Spinal cord (tissue), 10 donors: ENCODE data around the gene TPSB2. TPM values are rescaled to one million over a fixed set of nuclear protein-coding genes. Genes with fewer than 3 reads are reported as not detected.
A peak's percentile ranks its signal among the peaks of the same experiment; 100 is the strongest.
"Not testable (repeated sequence)": the region's sequence is repeated elsewhere in the genome, so short reads cannot be mapped to it uniquely, and the experiment has no call there.

Experiments used
- DNase-seq, 6 donors: peaks; one replicate each; pipeline versions ENCODE4 v3.0.0 to v3.0.0-alpha.2; 2013 to 2015; ENCODE audit warnings: low spot score in 6 of 6, low read depth in 4 of 6
- H3K27ac ChIP-seq: one replicate; pipeline ENCODE4 v1.5.1; 2013; ENCODE audit warnings: low read depth, low read length, control low read depth
- H3K27me3 ChIP-seq: one replicate; pipeline ENCODE4 v1.6.1; 2013; ENCODE audit warnings: low read length; ENCODE audit not compliant: control insufficient read depth, insufficient read depth
- H3K36me3 ChIP-seq: one replicate; pipeline ENCODE4 v1.6.1; 2013; ENCODE audit warnings: low read length; ENCODE audit not compliant: control insufficient read depth, insufficient read depth
- H3K4me1 ChIP-seq: one replicate; pipeline ENCODE4 v1.6.1; 2013; ENCODE audit warnings: low read length; ENCODE audit not compliant: control insufficient read depth, insufficient read depth
- H3K4me3 ChIP-seq: one replicate; pipeline ENCODE4 v1.5.1; 2013; ENCODE audit warnings: low read depth, low read length, control low read depth
- H3K9me3 ChIP-seq: one replicate; pipeline ENCODE4 v1.6.1; 2013; ENCODE audit warnings: low read length; ENCODE audit not compliant: control insufficient read depth, insufficient read depth
- WGBS: methylation state at CpG from one replicate; pipeline ENCODE4 v1.1.5; 2013; ENCODE audit warnings: missing lambda C conversion rate; ENCODE audit not compliant: insufficient coverage; 5-methylcytosine and 5-hydroxymethylcytosine counted together
- polyA plus RNA-seq, 2 donors: library from polyadenylated mRNA; unstranded; fragments of 120-200 nt; gene quantifications; one replicate each; pipeline ENCODE4 v1.2.1, GENCODE V29; 2013; ENCODE audit not compliant: insufficient read length in 2 of 2
- total RNA-seq, 2 donors: library from RNA; depleted of rRNA in 1 of 2; stranded (reverse); fragments of 120-200 nt in 1 of 2; fragments of >200 nt in 1 of 2; gene quantifications; one replicate each; pipeline versions ENCODE4 v1.2.3 to v1.2.4, GENCODE V29; 2013 to 2014
- donor health status: healthy.

TPSB2 gene
- total and polyA plus RNA-seq, 4 donors, result 0.61 to 1.5 TPM; not detected in 2

DNA sequence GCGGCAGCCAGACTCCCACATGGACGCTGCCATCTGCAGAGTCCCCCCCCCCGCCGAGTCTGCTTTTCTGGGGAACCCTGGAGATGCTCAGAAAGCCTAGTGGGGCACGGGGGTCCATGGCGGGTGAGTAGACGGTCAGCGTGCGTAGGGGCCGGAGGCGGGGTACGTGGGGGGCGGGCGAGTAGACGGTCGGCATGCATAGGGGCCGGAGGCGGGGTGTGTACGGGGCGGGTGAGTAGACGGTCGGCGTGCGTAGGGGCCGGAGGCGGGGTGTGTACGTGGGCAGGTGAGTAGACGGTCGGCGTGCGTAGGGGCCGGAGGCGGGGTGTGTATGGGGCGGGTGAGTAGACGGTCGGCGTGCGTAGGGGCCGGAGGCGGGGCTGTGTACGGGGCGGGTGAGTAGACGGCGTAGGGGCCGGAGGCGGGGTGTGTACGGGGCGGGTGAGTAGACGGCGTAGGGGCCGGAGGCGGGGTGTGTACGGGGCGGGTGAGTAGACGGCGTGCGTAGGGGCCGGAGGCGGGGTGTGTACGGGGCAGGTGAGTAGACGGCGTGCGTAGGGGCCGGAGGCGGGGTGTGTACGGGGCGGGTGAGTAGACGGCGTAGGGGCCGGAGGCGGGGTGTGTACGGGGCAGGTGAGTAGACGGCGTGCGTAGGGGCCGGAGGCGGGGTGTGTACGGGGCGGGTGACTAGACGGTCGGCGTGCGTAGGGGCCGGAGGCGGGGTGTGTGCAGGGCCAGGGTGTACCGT lies 44.4 kb downstream of the TPSB2 start:
- H3K27me3 ChIP-seq, H3K4me3 ChIP-seq, H3K9me3 ChIP-seq, H3K27ac ChIP-seq, DNase-seq: not testable (repeated sequence)
- peaks cover 43% of the 10 kb centered on the region for H3K4me1 ChIP-seq
- 87% methylated on average over 43 of the region's 86 CpGs for WGBS
- H3K36me3 ChIP-seq, result peaks cover 44% of the 10 kb centered on the region

DNA sequence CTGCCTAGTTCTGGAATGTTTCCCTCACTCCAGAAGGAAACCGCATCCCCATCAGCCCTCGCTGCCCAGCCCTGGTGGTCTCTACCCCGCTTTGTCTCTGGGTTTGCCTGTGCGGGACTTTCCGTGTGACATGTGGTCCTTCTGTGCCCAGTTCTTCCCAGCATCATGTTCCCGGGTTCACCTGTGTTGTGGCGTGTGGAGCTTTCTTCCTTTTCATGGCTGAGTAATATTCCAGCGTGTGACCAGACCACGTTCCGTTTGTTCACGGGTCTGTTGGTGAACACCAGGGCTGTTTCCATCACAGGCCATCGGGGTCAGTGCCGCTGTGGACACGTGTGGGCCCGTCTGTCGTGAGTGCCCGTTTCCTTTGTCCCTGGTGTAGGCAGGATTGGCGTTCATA lies 45.0 kb downstream of the TPSB2 start:
- Histone ChIP-seq H3K4me1 (peaks cover 48% of the 10 kb centered on the region), H3K27me3 (no peaks in the 10 kb centered on the region)
- WGBS, result 97% methylated on average over 18 of the region's 18 CpGs

DNA sequence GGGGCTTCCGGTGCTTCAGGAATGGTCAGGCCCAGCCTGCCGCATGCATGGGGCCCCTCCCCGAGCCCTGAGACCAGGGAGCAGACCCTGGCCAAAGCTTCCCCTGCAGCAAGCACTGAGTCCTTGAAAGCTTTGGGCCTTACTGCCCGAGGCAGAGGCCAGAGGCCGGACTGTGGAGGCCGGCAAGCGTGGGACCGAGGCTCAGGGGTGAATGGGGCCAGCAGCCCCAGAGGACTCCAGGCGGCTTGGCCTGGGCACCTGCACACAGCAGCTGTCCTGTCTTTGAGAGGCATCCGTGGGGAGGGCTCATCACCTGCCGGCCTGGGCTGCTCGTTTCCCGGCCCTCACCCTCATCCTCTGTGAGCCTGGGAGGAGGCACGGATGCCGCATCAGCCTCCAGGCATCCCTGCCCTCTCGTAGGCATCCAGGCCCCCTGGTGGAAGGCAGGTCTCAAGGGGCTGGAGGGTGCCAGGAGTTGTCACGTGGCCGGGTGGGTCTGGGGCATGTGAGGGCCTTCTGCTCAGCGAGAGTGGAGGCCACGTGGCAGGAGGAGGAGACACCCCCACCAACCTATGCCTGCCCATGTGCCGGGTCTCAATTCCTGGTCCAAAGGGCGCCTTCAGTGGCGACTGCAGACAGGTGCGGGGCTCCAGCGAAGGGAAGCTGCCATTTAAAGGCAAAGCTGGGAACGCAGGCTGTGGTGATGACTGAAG lies 45.7 kb downstream of the TPSB2 start:
- no peak for DNase-seq
- Histone ChIP-seq H3K36me3 (peaks cover 43% of the 10 kb centered on the region), H3K4me3 (no peak overlapping the region), H3K4me1 (peaks cover 48% of the 10 kb centered on the region), H3K27ac (no peak overlapping the region), H3K9me3 (no peaks in the 10 kb centered on the region), H3K27me3 (no peaks in the 10 kb centered on the region)
- WGBS, result 86% methylated on average over 22 of the region's 26 CpGs

More for the DNA sequence above, 45.0 kb downstream of the TPSB2 start:
- no peak overlapping the region for H3K4me3 ChIP-seq
- H3K9me3 ChIP-seq, result no peaks in the 10 kb centered on the region
- no peak for DNase-seq
- no peak overlapping the region for H3K27ac ChIP-seq
- H3K36me3 ChIP-seq, result peaks cover 42% of the 10 kb centered on the region

DNA sequence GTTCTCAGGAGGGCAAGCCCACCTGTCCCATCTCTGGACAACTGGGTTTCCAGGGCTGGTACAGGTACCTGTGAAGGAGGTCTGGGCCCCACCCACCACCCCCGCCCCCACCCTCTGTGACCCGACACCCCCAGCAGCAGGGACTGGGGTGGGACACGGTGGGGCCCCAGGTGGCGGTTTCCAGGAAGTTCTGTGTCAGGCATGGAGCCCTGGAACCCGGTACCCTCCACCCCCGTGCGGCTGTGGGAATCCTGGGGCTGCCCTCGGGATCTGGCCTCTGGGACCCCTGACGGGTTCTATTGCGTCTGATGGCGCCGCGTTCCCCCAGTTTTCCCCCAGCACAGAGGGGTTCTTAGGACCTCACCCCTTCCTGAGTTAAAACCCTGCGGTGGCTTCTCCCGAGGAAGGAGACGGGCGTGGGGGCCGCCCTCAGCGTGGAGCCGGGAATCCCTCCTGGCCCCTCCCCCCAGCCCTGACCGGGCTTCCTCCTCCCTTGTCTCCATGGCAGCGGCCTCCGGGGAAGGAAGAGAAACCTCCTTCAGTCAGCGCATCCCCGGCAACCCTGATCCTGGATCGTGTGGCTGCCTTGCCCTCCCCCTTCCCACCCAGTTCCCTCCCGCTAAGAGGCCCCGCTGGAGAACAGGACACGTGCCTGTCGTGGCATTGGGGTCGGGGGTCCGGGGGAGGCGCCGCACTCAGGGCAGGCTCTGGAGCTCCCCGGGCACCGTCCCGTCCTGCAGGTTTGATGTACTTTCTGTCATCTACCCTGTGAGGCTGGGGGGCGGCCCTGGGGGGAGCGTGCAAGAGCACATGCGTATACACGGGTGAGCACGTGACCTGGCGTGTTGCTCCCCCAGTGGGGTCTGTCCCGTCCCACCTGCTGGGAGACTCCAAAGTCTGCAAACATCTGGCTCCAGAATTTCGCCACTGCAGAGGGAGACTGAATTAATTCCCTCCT lies 46.8 kb downstream of the TPSB2 start:
- Histone ChIP-seq H3K4me3 (no peak overlapping the region), H3K27me3 (no peaks in the 10 kb centered on the region), H3K4me1 (peaks cover 43% of the 10 kb centered on the region), H3K9me3 (no peaks in the 10 kb centered on the region), H3K36me3 (peaks cover 45% of the 10 kb centered on the region), H3K27ac (no peak overlapping the region)
- peak in 3 of 6 donors; percentile 48 to 90 (median 69) for DNase-seq
- 22% methylated on average over 42 of the region's 45 CpGs for WGBS

DNA sequence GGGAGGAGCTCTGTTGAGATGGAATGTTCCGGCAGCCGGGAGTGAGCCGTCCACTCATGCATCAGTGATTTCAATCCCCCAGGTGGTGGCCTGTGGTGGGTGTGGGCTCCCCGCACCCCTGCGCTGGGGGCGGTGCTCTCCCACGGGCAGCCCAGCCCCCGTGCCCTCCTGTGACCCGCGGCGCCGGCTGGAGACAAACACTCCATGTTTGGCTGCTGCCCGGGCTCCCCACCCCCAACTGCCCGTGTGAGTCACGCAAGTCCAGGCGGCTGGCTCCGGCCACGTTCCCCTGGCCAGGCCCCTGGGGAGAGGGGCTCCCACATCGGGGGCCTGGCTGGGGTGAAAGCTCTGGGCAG lies 47.7 kb downstream of the TPSB2 start:
- no peaks in the 10 kb centered on the region for H3K27me3 ChIP-seq
- peaks cover 43% of the 10 kb centered on the region for H3K4me1 ChIP-seq
- 27% methylated on average over 19 of the region's 19 CpGs for WGBS
- no peak overlapping the region for H3K4me3 ChIP-seq
- no peak overlapping the region for H3K27ac ChIP-seq
- H3K9me3 ChIP-seq, result no peaks in the 10 kb centered on the region
- no peak for DNase-seq
- H3K36me3 ChIP-seq, result peaks cover 46% of the 10 kb centered on the region

DNA sequence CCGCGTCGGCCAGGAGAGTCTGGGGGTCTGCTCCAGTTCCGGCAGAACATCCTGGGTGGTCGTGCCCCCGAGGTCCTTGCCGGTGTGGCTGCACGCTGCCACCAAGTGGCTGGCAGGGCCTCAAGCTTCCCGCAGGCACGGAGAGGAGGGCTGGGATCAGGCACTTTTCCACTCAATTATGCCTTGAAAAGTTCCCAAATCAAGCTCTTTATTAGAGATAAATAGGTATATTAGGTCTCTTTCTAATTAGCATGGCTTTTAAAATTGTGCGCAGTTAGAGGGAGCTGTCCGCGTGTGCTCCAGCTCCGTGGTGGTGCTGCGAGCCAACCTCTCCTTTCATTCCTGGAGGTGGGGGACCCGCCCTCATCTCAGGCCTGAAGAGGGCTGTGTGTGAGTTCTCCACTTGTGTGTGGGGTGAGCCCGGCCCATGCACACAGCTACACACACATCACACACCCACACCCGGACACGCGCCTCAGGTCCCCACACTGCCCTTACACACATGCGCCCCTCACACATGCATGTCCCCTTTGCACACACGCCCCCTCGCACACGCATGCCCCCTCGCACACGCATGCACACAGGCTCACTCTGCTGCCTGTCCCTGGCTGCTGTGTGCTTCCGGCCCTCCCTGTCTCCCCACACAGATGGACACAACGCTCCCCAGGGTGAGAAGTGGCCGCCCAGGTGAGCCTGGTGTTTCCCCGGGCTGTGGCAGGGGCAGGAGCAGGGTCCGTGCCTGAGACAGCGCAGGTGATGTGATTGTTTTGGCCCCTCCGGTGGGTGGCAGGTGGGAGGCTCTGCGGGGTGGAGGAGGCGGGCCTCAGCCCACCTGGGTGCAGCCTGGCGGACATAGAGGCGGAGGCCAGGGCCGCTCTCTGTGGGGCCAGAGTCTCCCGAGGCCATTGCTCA lies 48.3 kb downstream of the TPSB2 start:
- peaks cover 43% of the 10 kb centered on the region for H3K4me1 ChIP-seq
- H3K27me3 ChIP-seq, result no peaks in the 10 kb centered on the region
- no peak overlapping the region for H3K4me3 ChIP-seq
- peak in 2 of 6 donors; percentile 38 to 65 for DNase-seq
- H3K9me3 ChIP-seq, result no peaks in the 10 kb centered on the region
- WGBS, result 63% methylated on average over 29 of the region's 39 CpGs
- no peak overlapping the region for H3K27ac ChIP-seq
- peaks cover 44% of the 10 kb centered on the region for H3K36me3 ChIP-seq

DNA sequence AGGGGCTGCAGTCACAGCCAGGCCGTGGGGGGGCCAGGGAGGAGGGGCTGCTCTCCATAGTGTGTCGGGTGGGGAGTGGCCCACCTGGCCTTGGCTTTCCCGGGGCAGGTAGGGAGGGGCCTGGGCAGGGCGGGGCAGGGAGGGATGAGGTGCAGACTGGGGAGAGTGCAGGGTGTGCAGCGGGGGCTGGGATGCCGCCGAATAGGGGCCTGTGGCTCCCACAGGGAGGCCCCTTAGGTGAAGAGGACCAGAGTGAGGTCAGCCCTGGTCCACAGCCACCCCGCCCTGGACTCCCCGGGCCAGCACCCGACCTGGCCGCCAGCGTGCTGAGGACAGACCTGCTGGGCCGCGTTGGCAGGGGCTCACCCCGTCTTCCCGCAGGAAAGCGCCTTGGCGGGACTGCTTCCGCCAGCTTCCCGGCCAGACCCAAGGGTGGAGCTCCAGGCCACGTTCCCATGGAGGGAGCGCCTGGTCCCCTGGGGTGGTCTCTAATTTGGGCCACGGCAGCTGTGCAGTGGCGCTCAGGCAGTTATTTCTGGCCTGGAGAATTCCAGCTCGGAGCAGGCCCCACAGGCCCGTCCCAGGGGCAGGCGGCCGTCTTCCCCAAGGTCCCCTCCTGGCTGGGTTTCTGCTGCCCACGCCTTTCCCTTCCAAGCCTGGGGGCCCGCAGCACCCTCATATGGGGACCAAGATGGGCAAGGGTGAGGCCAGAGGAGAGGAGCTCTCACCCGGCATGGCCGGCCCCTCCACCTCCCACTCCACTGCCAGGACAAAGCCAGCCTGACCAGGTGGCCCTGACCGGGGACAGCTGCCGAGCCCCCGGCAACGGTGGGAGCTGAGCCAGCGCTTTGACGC lies 49.2 kb downstream of the TPSB2 start:
- no peak for DNase-seq
- WGBS, result 63% methylated on average over 36 of the region's 38 CpGs
- H3K9me3 ChIP-seq, result no peaks in the 10 kb centered on the region
- peaks cover 49% of the 10 kb centered on the region for H3K4me1 ChIP-seq
- H3K27me3 ChIP-seq, result no peaks in the 10 kb centered on the region
- peaks cover 43% of the 10 kb centered on the region for H3K36me3 ChIP-seq
- H3K27ac ChIP-seq, result no peak overlapping the region
- no peak overlapping the region for H3K4me3 ChIP-seq
